HG03460 (cell line): Measurements from ENCODE around the gene NHSL2.
"Not testable (repeated sequence)": the region's sequence is repeated elsewhere in the genome, so short reads cannot be mapped to it uniquely, and the experiment has no call there.

Experiments
- ATAC-seq: cut with Tn5 transposase; IDR thresholded peaks from one replicate; pipeline ENCODE4 v1.9.1; 2021; ENCODE audit not compliant: unreplicated experiment

The NHSL2 gene

DNA sequence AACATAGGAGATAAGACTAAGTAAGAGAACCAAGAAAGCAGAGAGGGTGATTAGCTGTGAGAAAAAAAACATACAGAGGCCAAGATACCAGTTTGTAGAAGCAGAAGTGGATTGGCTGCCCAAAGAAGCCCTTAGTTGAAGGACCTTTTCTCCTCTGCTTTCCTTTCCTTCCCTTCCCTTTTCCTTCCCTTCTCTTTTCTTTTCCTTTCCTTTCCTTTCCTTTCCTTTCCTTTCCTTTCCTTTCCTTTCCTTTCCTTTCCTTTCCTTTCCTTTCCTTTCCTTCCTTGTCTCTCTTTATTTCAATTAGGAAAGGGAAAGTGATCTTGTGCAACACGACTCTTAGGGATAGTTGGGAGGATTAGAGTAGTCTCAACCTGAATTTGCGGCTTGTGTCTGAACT, 128.2 kb downstream of the NHSL2 start:
- no peak for ATAC-seq

- no peak for ATAC-seq
These were observed 129.9 kb downstream of the NHSL2 start for GRCh38 chrX:72040506-72040905.

DNA sequence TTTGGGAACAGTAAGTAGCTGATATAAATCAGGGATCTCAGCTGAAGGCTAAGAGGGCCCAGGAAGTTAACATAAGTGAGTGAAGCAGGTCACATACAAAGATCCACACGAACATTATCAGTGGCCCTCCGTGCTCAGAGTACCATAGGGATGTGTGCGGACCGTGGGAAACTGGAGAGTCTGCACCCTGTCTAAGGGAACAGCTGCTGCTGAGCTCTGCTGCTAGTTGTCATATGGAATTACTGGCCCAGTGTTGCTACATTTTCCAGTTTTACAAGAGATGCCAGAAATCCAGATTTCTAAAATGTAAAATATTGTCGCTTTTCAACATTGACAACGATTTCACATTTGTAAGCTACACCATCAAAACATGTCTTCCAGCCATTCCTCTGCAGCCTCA, 130.5 kb downstream of the NHSL2 start:
- ATAC-seq = no peak

DNA sequence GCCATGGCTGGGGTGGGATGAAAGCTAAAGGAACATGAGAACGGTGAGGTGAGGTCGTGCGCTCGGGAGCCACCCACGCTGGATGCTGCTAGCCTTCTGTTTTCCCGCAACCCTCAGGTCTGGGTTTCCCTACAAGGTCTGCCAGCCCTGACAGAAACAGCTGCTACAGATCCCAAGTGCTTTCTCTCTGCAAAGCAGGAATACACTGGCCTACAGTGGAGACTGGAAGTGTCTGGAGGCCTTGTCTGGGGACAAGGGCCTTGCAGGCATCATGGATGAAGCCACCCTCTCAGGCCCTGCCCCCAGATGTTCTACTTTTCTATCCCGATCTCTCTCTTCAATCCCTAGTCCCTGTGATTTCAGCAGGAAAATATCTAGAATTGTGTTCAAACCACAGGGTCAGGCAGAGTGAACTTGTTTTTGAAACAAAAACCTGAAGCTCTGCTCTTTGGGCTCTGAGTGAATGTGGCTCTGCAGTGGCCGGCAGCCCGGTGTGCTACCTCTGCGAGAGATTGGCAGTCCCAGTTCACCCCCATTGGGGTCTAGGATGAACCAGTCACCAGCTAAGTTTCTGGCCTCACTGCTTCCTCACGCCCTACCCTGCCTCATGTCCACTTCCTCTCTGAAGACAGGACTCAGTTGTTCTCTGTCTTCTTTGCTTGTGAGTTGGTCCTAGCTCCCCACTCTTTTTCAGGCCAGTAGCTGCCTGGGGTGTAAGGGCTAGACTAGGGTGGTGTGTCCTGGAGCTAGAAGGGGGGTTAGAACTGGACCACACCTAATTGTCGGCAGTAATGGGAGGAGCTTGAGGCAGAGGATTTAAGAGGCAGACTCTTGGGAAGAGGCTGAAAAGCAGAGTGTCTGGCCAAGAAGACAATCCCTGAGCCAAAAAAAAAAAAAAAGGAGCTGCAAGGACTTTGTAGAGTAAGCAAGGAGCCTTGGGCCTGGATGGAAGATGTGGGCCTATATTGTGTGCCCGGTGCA, 131.5 kb downstream of the NHSL2 start:
- ATAC-seq = no peak

DNA sequence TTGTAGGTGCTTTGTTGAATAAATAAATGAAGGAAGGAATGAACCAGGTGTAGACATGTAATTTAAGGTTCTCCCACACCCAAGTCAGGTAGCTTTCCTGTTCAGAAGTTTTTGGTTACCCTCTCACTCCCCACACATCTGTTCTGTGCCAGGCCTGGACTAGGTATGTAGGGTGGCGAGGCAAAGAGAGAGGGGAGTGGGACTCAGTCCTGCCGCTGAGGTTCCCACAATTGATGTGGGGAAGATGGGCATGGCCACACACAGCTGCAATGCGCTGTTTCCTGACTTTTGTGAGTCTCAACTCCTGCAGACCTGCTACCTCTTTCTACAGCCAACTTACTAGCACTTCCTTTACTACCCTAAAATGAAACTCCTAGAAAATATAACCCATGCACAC, 132.2 kb downstream of the NHSL2 start:
- no peak for ATAC-seq

GRCh38 chrX:72043636-72044035, 133.0 kb downstream of the NHSL2 start:
- no peak for ATAC-seq

DNA sequence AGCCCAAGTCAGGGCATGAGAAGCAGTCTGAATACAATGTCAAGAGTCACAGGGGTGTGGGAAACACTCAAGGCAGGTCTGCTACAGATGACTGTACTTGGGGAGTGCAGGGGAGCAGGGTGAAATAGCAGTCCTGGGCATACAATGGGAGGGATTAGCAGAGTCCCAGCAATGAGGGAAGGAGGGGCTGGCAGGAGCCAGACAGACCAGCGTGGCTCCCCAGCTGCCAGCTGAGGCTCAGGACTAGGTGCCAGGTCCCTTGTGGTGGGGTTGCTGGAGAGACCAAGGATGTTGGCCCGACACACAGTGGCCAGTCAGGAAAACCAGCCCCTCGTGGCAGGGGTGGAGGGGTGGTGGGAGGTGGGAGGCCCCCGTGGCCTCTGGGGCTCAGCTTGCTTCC, 134.5 kb downstream of the NHSL2 start:
- no peak for ATAC-seq

DNA sequence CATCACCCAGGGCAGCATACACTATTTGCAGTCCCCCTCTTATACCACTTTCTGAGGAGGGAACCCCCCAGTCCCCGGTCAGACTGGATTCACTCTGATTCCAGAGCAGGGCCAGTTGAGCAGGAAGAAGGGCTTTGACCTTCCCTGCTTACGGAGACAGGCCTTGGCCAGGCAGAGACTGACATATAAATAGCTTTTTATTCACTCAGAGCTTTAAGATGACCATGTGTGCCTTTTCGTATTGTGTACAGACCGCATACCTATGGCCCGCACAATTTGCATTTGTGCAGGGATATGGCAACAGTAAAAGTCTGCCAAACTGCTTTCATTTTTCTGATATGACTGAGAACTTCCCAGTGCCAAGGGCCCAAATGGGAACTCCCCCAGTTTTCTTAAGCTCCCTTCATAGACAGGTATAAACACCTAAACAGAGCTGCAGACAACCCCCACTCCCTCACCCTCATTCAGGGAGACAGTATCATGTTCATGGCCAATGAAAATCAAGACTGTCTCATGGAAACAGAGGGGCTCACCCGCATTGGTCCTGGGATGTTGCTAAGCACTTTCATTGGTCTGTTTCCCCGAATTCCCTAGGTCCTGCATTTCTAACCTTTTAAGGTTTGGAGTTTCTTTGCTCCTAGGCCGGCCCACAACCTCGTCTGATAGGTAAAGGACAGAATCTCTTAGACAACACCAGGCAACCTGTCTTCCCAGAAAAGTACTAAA, 135.1 kb downstream of the NHSL2 start:
- ATAC-seq = no peak

- no peak for ATAC-seq
These were observed 135.8 kb downstream of the NHSL2 start for GRCh38 chrX:72046447-72046846.

DNA sequence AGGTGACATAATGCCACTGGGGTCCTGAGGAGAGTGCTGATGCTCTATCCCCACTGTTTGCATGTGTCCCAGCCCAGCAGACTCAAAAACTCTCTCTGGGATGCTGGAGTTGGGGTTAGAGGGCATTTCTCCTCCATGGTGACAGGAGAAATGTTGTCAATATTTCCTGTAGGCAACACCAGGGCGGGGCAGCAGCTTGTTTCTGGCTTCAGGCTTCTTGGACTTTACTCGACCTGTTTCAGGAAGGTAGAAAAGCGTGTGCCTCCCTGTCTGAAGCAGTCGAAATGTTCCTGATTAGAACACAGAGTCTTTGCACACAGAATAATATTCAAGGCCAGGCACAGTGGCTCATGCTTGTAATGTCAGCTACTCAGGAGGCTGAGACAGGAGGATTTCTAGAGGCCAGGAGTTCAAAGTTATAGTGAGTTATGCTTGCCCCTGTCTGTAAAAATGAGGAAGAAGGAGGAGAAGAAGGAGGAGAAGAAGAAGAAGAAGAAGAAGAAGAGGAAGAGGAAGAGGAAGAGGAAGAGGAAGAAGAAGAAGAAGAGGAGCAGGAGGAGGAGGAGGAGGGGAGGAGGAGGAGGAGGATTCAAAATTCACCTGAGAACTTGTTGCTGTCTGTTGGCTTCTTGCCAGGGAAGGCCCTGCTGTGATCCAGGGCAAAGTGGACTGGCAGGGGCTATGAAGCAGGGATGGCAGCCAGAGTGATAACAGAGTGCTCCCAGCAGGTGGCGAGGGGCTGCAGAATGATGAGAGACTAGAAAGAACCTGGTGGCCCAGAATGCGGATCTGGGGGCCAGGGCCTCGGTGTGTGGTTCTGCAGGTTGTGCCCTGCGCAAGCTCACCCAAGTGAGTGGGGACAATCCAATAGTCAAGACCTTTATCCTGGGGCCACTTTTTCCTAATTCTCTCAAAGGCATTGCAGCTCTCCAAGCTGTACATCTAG, 138.1 kb downstream of the NHSL2 start:
- ATAC-seq = no peak

DNA sequence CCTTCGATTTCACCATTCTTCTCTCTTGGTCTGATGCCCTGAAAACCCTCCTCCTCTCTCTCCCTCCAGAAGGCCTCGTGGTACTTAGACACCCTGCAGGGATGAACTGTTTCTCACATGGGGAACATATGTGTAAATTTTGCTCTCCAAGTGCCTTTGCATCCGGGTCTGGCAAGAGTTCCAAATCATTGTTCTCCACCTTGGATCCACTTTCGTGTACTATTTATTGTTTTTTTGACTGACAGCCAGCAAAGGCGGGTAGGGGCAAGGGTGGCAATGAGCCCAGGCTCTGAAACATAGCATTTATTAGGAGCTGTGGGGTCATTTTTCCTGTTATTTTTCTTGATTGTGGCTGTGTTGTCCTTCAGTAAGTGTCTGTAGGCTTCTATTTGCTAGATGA, 139.4 kb downstream of the NHSL2 start:
- ATAC-seq = no peak

GRCh38 chrX:72051589-72051988, 140.9 kb downstream of the NHSL2 start:
- no peak for ATAC-seq

GRCh38 chrX:72052415-72053090, 141.9 kb downstream of the NHSL2 start:
- ATAC-seq = no peak

- ATAC-seq = no peak
These were observed 142.9 kb downstream of the NHSL2 start for GRCh38 chrX:72053508-72053907.

- no peak for ATAC-seq
These were observed 144.3 kb downstream of the NHSL2 start for GRCh38 chrX:72054779-72055489.

DNA sequence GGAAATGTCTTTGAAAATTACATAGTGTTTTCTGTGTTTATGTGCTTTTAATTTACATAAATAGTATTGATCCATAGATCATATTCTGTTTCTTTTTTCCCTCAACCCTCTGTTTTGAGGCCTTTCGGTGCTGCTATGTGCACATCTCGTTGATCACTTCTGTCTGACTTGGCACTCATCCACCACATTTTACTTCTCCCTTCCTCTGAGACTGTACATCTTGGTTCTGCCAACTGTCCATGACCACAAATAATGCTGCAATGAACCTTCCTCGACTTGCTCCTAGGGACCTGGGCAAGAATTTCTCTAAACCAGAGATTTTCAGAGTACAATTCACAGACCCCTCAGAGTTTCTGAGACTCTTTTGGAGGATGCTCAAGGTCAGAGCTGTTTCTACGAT, 146.7 kb downstream of the NHSL2 start:
- no peak for ATAC-seq

- no peak for ATAC-seq
These were observed 147.2 kb downstream of the NHSL2 start for GRCh38 chrX:72057849-72058248.

DNA sequence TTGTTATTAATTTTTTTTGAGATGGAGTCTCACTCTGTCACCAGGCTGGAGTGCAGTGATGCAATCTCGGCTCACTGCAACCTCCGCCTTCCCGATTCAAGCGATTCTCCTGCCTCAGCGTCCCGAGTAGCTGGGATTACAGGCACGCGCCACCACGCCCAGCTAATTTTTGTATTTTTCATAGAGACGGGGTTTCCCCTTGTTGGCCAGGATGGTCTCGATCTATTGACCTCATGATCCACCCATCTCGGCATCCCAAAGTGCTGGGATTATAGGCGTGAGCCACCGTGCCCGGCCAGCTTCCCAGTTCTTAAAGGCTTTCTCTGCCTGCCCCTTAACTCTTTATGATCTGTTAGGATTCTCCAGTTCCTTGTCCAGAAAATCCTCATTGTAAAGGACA, 147.7 kb downstream of the NHSL2 start:
- not testable (repeated sequence) for ATAC-seq

DNA sequence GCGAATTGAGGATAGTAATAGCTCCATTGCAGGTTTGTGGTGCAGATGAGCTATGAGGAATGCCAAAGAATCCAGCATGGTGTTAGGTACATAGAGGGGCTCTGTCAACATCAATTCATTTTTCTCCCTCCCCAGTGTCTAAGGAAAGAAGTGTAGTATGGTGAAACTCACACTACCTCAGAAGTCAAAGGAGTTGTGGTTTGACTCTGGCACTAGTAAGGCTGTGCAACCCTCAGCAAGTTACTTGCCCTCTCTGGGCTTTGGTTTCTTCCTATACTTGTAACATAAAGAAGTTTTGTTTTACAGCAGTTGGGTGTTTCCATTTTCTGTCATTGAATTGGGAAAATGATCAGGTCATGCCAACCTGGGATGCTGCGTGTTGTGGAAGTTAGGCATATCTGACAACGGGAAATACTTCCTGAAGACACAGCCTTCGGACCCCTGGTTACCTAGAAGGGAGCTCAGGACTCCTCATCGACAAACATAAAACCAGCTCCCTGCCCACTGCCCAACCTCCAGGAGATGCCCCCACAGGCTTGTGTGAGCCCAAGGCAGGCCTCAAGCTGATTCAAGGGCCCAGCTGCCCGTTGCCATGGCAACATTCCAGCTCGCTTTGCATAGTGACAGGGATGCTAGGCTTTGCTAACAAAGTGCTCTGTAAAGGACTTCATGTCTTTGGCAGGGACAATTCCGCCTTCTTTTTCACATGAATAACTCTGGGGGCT, 149.7 kb downstream of the NHSL2 start:
- ATAC-seq = no peak
